HG03159 (cell line): ENCODE results near the gene IL3RA.
A peak's percentile ranks its signal among the peaks of the same experiment; 100 is the strongest.

Source experiments
- ATAC-seq: cut with Tn5 transposase; IDR thresholded peaks from one replicate; pipeline ENCODE4 v1.9.1; 2021; ENCODE audit warnings: mild to moderate bottlenecking, moderate library complexity; ENCODE audit not compliant: unreplicated experiment

Gene IL3RA

GRCh38 chrX:1378306-1378759, 41.7 kb downstream of the IL3RA start:
- no peak for ATAC-seq

GRCh38 chrX:1380672-1381233, 44.2 kb downstream of the IL3RA start:
- ATAC-seq = no peak

DNA sequence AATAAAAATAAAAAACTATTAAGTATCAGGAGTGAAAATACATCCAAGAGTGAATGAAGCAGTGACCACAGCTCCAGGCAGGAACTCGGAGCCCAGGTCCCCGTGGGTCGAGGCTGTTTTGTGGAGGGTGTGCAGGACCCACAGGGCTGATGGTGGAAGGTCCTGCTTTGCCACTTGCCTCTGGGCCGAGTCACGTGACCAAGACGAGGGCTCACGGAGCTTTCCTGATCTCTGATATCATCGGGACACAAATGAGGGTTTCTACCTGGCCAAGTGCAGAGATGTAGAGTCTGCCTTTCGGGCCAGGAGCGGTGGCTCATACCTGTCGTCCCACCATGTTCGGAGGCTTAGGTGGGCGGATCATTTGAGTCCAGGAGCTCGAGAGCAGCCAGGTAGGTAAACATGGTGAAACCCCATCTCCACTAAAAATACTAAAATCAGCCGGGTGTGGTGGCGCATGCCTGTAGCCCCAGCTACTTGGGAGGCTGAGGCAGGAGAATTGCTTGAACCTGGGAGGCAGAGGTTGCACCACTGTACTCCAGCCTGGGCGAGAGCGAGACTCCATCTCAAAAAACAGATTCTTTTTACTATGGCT, 48.2 kb downstream of the IL3RA start:
- no peak for ATAC-seq

- no peak for ATAC-seq
Measured at GRCh38 chrX:1385253-1386223, 49.0 kb downstream of the IL3RA start.

GRCh38 chrX:1386338-1387127, 49.9 kb downstream of the IL3RA start:
- ATAC-seq = no peak

- ATAC-seq = no peak
Measured at GRCh38 chrX:1387141-1387776, 50.7 kb downstream of the IL3RA start.

DNA sequence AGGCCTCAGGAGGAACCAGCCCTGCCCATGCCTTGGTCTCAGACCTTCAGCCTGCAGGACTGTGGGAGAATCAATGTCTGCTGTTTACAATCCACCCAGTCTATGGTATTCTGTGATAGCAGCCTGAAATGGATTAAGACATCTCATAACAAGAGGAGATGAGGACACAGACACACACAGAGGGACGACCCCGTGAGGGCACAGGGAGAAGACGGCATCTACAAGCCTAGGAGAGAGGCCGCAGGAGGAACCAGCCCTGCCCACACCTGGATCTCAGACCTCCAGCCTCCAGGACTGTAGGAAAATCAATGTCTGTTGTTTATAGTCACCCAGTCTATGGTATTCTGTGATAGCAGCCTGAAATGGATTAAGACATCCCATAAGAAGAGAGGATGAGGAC, 52.1 kb downstream of the IL3RA start:
- no peak for ATAC-seq

DNA sequence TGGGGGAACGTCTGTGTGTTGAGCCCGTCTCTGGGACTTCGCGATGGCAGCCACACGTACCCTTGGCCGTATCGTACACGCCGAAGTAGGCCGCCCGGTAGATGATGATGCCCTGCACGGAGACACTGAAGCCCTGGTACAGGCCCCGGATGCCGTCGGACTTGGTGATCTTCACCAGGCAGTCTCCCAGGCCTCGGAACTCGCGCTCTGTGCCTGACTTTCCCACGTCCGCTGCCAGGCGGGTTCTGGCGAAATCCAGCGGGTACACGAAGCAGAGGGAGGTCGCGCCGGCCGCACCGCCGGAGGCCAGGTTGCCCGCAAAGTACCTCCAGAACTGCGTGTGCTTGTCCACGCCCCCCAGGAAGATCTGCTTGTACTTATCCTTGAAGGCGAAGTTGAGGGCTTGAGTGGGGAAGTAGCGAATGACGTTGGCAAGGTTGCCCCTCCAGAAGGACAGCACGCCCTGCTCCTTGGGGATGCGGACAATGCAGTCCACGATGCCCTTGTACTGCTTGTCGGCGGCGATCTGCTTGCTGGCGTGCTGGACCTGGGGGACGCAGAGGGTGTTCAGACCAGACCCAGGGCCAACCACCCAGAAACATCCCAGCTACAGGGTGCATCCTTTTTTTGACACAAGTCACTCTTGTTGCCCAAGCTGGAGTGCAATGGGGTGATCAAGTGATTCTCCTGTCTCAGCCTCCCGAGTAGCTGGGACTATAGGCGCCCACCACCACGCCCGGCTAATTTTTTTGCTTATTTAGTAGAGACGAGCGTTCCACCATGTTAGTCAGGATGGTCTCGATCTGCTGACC, 52.8 kb downstream of the IL3RA start:
- no peak for ATAC-seq

GRCh38 chrX:1389993-1390285, 53.4 kb downstream of the IL3RA start:
- ATAC-seq = no peak

DNA sequence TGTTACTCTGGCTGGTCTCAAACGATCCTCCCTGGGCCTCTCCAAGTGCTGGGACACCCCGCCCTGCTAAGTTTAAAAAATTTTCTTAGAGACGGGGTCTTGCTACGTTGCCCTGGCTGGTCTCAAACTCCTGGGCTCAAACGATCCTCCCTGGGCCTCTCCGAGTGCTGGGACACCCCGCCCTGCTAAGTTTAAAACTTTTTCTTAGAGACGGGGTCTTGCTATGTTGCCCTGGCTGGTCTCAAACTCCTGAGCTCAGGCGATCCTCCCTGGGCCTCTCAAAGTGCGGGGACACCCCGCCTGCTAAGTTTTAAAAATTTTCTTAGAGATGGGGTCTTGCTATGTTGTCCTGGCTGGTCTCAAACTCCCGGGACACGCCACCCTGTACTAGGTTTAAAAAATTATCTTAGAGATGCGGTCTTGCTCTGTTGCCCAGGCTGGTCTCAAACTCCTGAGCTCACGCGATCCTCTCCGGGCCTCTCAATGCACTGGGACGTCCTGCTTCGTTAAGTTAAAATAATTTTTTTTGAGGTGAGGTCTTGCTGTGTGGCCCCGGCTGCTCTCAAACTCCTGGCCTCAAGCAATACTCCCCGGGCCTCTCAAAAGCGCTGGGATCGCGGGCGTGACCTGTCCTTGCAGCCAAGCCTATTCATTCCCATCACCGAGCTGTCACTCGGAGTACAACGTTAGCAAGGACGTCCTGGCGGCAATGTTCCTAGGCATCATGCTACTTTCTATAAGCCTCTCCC, 54.2 kb downstream of the IL3RA start:
- ATAC-seq = no peak

DNA sequence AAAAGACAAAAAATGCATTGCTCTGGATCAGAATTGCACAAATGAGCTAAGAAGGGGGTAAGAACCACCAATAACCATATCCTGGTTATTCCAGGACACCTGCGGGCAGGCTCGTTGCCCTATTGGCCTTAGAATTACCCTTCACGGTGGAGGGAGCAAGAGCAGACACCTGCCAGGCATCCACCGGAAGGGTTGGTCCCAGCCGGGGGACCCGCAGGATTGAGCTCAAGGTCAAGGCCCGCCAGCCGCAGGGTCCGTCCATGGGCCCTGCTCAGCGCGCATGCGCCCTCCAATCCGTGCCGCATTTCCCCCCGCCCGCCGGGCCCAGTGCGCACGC, 54.8 kb downstream of the IL3RA start:
- no peak for ATAC-seq

DNA sequence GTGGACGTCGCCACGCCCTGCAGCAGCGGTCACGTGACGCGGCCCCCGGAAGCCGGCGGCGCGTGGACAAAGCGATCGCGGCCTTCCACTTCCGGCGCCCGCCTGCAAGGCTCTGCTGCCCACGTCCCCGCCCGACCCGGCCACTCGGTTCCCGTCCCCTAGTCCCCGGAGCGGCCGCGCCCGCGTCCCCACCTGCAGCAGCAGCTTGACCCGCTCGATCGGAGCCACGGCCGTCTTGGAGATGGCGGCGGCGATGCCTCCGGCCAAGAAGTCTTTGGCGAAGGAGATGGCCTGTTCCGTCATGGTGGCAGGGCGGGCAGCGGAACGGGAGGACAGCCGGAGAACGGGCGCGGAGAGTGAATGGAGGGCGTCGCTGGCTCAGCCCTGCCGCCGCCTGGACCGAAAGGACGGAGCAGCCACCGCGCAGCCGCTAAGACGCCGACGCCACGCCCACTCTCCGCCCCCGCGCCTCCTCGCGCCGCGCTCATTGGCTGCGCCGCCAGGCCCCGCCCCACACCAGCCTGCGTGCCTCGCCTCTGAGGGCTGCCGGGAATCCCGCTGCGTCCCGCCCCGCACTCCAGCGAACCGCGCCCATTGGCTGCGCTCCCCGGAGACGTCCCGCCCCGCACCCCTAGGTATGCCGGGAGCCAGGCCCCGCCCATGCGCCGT, 55.3 kb downstream of the IL3RA start, which contains the start of gene SLC25A6:
Gene SLC25A6, minus strand, starts transcription at position 407 of the 669 bp plus-strand sequence. Its CDS starts 104 bp downstream, at position 303.
- peak; percentile 93 for ATAC-seq

DNA sequence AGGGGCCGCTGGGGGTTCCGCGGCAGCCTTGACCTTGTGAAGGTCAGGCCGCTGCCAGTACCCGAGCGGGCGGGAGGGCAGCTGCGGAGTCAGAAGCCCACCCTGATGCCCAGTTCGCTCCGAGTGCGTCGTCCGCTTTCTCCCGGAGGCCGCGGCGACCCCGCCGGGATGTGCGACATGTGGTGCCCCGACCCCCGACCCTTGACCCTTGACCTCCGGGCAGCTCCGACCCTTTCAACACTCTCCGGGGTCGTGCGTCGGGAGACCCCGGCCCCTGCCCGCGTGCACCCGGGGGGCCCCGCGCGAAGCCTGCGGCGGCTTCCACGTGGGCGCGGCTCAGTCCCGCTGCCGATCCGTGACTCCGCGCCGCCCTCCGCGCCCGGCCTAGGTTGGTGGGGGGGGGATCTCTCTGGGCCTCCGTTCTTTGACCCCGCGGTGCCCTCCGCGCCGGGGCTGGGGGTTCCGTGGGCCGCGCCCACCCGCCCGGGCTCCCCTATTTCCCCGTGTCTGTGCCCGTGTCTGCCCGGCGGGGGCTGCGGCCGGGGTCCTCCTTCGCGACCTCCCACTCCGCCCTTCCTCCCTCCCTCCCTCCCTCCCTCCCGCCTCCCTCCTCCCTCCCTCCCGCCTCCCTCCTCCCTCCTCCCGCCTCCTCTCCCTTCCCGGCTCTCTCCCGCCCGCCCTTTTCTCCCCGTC, 55.9 kb downstream of the IL3RA start:
- peak; percentile 36 for ATAC-seq

DNA sequence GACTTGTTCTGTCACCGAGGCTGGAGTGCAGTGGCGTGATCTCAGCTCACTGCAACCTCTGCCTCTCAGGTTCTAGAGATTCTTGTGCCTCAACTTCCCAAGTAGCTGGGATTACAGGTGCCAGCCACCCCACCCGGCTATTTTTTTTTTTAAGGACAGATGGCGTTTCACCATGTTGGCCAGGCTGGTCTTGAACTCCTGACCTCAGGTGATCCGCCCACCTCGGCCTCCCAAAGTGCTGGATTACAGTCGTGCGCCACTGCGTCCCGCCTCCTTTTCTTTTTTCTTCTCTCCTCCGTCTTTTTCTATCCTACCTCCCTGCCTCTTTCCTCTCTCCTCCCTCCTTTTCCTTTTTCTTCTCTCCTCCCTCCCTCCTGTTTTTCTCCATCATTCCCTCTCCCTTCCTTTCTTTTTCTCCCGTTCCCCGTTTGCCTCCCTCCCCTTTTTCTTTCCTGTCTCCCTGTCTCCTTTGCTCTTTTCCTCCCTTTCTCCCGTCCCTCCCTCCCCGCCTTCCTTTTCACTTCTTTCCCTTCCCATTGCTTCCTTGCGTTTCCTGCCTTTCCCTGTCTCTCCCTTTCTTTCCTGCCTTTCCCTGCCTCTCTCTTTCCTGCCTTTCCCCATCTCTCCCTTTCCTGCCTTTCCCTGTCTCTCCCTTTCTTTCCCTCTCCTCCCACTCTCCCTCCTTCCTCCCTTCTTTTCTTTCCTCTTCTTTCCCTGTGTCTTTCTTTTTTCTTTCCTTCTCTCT, 57.5 kb downstream of the IL3RA start:
- ATAC-seq = no peak

GRCh38 chrX:1394731-1395501, 58.3 kb downstream of the IL3RA start:
- no peak for ATAC-seq

GRCh38 chrX:1395646-1396216, 59.1 kb downstream of the IL3RA start:
- ATAC-seq = no peak
